Smooth muscle cell (in vitro differentiated cells): ENCODE measurements around the gene CDKL2. TPM values are rescaled to one million over a fixed set of nuclear protein-coding genes. Genes with fewer than 3 reads are reported as not detected.

Experiments
- DNase-seq: peaks from one replicate; lab custom pipeline; 2025; ENCODE audit not compliant: unreplicated experiment; lab: John Stamatoyannopoulos, UW
- H2AFZ ChIP-seq: fragments of 200-600 bp; sonication (generic); 2 replicates; pipeline ENCODE4 v1.6.0; 2016; ENCODE audit warnings: antibody characterized with exemption, low read depth, mild to moderate bottlenecking
- H3F3A ChIP-seq: fragments of 200-600 bp; sonication (generic); 2 replicates; pipeline ENCODE4 v1.6.0; 2017; ENCODE audit warnings: antibody characterized with exemption, low read depth
- H3K27ac ChIP-seq: fragments of 200-600 bp; sonication (generic); 2 replicates; pipeline ENCODE4 v1.5.1; 2016; ENCODE audit warnings: low read depth, mild to moderate bottlenecking
- H3K27me3 ChIP-seq: fragments of 200-600 bp; sonication (generic); 2 replicates; pipeline ENCODE4 v1.6.1; 2016; ENCODE audit warnings: low read depth, mild to moderate bottlenecking
- H3K36me3 ChIP-seq: fragments of 200-600 bp; sonication (generic); 2 replicates; pipeline ENCODE4 v1.5.1; 2016; ENCODE audit warnings: low read depth
- H3K4me1 ChIP-seq: fragments of 200-600 bp; sonication (generic); 2 replicates; pipeline ENCODE4 v1.5.1; 2016; ENCODE audit warnings: low read depth
- H3K4me2 ChIP-seq: fragments of 200-600 bp; sonication (generic); 2 replicates; pipeline ENCODE4 v1.6.0; 2016; ENCODE audit warnings: mild to moderate bottlenecking
- H3K4me3 ChIP-seq: fragments of 200-600 bp; sonication (generic); 2 replicates; pipeline ENCODE4 v1.5.1; 2016; ENCODE audit warnings: mild to moderate bottlenecking
- H3K79me2 ChIP-seq: fragments of 200-600 bp; sonication (generic); 2 replicates; pipeline ENCODE4 v1.6.0; 2016; ENCODE audit warnings: low read depth, mild to moderate bottlenecking
- H3K9ac ChIP-seq: fragments of 200-600 bp; sonication (generic); 2 replicates; pipeline ENCODE4 v1.6.0; 2016; ENCODE audit warnings: low read depth
- H3K9me3 ChIP-seq: fragments of 200-600 bp; sonication (generic); replicated peaks from 2 replicates; pipeline ENCODE4 v1.5.1; 2016; ENCODE audit warnings: low read depth
- H4K20me1 ChIP-seq: fragments of 200-600 bp; sonication (generic); 2 replicates; pipeline ENCODE4 v1.6.0; 2016; ENCODE audit warnings: low read depth
- CTCF ChIP-seq: fragments of 200-600 bp; sonication (generic); IDR thresholded peaks from 2 replicates; pipeline ENCODE4 v1.5.1; 2017; ENCODE audit warnings: borderline replicate concordance, mild to moderate bottlenecking, antibody characterized with exemption; ENCODE audit not compliant: insufficient read depth, poor library complexity, severe bottlenecking
- WGBS: methylation state at CpG from one replicate; pipeline ENCODE4 v1.1.7; 2016; ENCODE audit warnings: low lambda C conversion rate; 5-methylcytosine and 5-hydroxymethylcytosine counted together
- polyA plus RNA-seq: library from polyadenylated mRNA; unstranded; fragments of >200 nt; fragmentation: Nextera tagmentation; extraction: Ambion mirVana; gene quantifications from 2 replicates; pipeline ENCODE4 v1.2.1, GENCODE V29; 2016
- total RNA-seq: library from RNA; depleted of rRNA; stranded (reverse); fragments of >200 nt; gene quantifications from 2 replicates; pipeline ENCODE4 v1.2.3, GENCODE V29; 2014

CDKL2 gene
- total and polyA plus RNA-seq, 2 experiments from 2014 or later, result 0.58 to 1.4 TPM

DNA sequence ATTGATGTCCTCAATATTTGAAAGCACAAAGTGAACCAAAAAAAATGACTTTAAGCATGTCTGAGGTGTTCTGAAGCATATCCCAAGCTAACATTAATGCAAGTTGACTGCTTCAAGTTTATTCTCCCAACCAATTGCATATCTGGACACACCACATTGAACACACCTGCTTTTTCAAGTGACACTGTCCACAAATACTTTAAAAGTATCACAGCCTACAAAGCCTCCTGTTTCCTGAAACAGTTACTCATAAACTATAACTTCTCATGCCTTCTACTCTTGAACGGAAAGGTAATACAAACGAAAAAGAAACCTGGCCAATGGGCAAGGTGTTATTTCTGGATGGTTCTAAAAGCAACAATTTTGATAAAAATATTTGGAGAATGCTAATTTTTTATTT lies 1.1 kb downstream of the CDKL2 start:
- H3K27ac ChIP-seq, result no peak overlapping the region
- no peak for DNase-seq
- peaks cover 3% of the 10 kb centered on the region for H3K4me1 ChIP-seq
- no peaks in the 10 kb centered on the region for H3K36me3 ChIP-seq
- no peak overlapping the region for H2AFZ ChIP-seq
- H3F3A ChIP-seq, result no peaks in the 10 kb centered on the region
- H3K9ac ChIP-seq, result no peak overlapping the region
- H3K79me2 ChIP-seq, result no peaks in the 10 kb centered on the region
- no peaks in the 10 kb centered on the region for H3K27me3 ChIP-seq
- no peak overlapping the region for H3K4me2 ChIP-seq
- 84% methylated on average over 2 of the region's 2 CpGs for WGBS
- no peaks in the 10 kb centered on the region for H4K20me1 ChIP-seq
- H3K9me3 ChIP-seq, result no peaks in the 10 kb centered on the region
- no peak for TF ChIP-seq CTCF
- H3K4me3 ChIP-seq, result no peak overlapping the region

GRCh38 chr4:75623026-75623425 lies 7.3 kb downstream of the CDKL2 start:
- Histone ChIP-seq H3K4me3 (no peak overlapping the region), H3K79me2 (no peaks in the 10 kb centered on the region), H3F3A (no peaks in the 10 kb centered on the region), H2AFZ (no peak overlapping the region), H3K9me3 (no peaks in the 10 kb centered on the region), H3K27me3 (no peaks in the 10 kb centered on the region), H3K27ac (no peak overlapping the region), H3K36me3 (no peaks in the 10 kb centered on the region), H4K20me1 (no peaks in the 10 kb centered on the region), H3K4me2 (no peak overlapping the region), H3K4me1 (no peaks in the 10 kb centered on the region), H3K9ac (no peak overlapping the region)
- TF ChIP-seq CTCF, result no peak
- WGBS, result 88% methylated on average over 5 of the region's 5 CpGs
- DNase-seq, result no peak

DNA sequence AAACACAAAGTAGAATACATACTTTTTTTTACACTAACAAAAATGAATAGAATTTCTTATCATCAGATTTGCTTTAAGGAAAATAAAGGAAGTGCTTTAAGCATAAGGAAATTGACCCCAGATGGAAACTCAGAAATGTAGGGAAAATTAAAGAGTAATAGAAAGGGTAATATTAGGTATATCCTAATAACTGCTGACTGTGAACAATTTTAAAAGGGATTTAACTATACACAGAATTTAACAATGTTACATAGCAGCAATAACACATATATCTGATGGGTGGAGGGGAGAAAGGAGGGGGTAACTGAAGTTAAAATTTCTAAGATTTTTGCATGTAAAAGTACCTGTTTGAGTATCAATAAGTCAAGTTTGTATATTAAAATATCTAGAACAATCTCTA lies 8.6 kb downstream of the CDKL2 start:
- H3F3A ChIP-seq, result no peaks in the 10 kb centered on the region
- H3K4me3 ChIP-seq, result no peak overlapping the region
- no peaks in the 10 kb centered on the region for H3K79me2 ChIP-seq
- H3K27me3 ChIP-seq, result no peaks in the 10 kb centered on the region
- TF ChIP-seq CTCF, result no peak
- H3K9me3 ChIP-seq, result no peaks in the 10 kb centered on the region
- no peaks in the 10 kb centered on the region for H4K20me1 ChIP-seq
- H3K36me3 ChIP-seq, result no peaks in the 10 kb centered on the region
- no peak overlapping the region for H3K4me2 ChIP-seq
- no peaks in the 10 kb centered on the region for H3K4me1 ChIP-seq
- no peak overlapping the region for H3K9ac ChIP-seq
- no peak overlapping the region for H2AFZ ChIP-seq
- no peak overlapping the region for H3K27ac ChIP-seq
- no peak for DNase-seq

GRCh38 chr4:75612306-75612705 lies 18.0 kb downstream of the CDKL2 start:
- Histone ChIP-seq H4K20me1 (no peaks in the 10 kb centered on the region), H3K27me3 (no peaks in the 10 kb centered on the region), H3K36me3 (no peaks in the 10 kb centered on the region), H3K4me1 (no peaks in the 10 kb centered on the region), H3K9ac (no peak overlapping the region), H3K9me3 (no peaks in the 10 kb centered on the region), H3K27ac (no peak overlapping the region), H3K4me2 (no peak overlapping the region), H3F3A (no peaks in the 10 kb centered on the region), H3K79me2 (no peaks in the 10 kb centered on the region), H3K4me3 (no peak overlapping the region), H2AFZ (no peak overlapping the region)
- 93% methylated on average over 1 of the region's 1 CpG for WGBS
- no peak for DNase-seq
- no peak for TF ChIP-seq CTCF
